Spinal cord (tissue), 10 donors: ENCODE results near the gene SHD. TPM values are rescaled to one million over a fixed set of nuclear protein-coding genes. Genes with fewer than 3 reads are reported as not detected.

Source experiments
- DNase-seq, 6 donors: peaks; one replicate each; pipeline versions ENCODE4 v3.0.0 to v3.0.0-alpha.2; 2013 to 2015; ENCODE audit warnings: low spot score in 6 of 6, low read depth in 4 of 6
- H3K27ac ChIP-seq: one replicate; pipeline ENCODE4 v1.5.1; 2013; ENCODE audit warnings: low read depth, low read length, control low read depth
- H3K27me3 ChIP-seq: one replicate; pipeline ENCODE4 v1.6.1; 2013; ENCODE audit warnings: low read length; ENCODE audit not compliant: control insufficient read depth, insufficient read depth
- H3K36me3 ChIP-seq: one replicate; pipeline ENCODE4 v1.6.1; 2013; ENCODE audit warnings: low read length; ENCODE audit not compliant: control insufficient read depth, insufficient read depth
- H3K4me1 ChIP-seq: one replicate; pipeline ENCODE4 v1.6.1; 2013; ENCODE audit warnings: low read length; ENCODE audit not compliant: control insufficient read depth, insufficient read depth
- H3K4me3 ChIP-seq: one replicate; pipeline ENCODE4 v1.5.1; 2013; ENCODE audit warnings: low read depth, low read length, control low read depth
- H3K9me3 ChIP-seq: one replicate; pipeline ENCODE4 v1.6.1; 2013; ENCODE audit warnings: low read length; ENCODE audit not compliant: control insufficient read depth, insufficient read depth
- WGBS: methylation state at CpG from one replicate; pipeline ENCODE4 v1.1.5; 2013; ENCODE audit warnings: missing lambda C conversion rate; ENCODE audit not compliant: insufficient coverage; 5-methylcytosine and 5-hydroxymethylcytosine counted together
- polyA plus RNA-seq, 2 donors: library from polyadenylated mRNA; unstranded; fragments of 120-200 nt; gene quantifications; one replicate each; pipeline ENCODE4 v1.2.1, GENCODE V29; 2013; ENCODE audit not compliant: insufficient read length in 2 of 2
- total RNA-seq, 2 donors: library from RNA; depleted of rRNA in 1 of 2; stranded (reverse); fragments of 120-200 nt in 1 of 2; fragments of >200 nt in 1 of 2; gene quantifications; one replicate each; pipeline versions ENCODE4 v1.2.3 to v1.2.4, GENCODE V29; 2013 to 2014
- donor health status: healthy.

Gene SHD
- total and polyA plus RNA-seq, 4 donors: 6.7 to 77.1 (median 39.4) TPM

DNA sequence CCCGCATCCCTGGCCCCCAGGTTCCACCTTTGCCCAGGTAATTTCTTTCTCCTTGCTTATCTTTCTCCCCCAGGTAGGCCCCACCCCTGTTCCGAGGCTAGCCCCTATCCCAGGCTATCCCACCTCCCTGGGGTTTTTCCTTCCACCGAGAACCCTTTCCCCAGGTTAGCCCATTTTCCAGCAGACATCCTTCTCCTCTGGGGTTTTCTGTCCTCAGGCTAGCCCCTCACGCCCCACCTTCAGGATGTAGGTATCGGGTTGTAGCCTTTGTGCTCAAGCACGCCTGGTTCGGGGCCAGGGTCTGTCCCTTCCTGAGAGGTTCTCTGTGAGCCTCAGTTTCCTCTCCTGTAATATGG, 26.2 kb downstream of the SHD start:
- H3K27me3 ChIP-seq: no peaks in the 10 kb centered on the region
- H3K4me3 ChIP-seq: no peak overlapping the region
- WGBS: 73% methylated on average over 3 of the region's 7 CpGs
- H3K36me3 ChIP-seq: peaks cover 42% of the 10 kb centered on the region
- H3K4me1 ChIP-seq: peaks cover 15% of the 10 kb centered on the region
- no peak overlapping the region for H3K27ac ChIP-seq
- no peaks in the 10 kb centered on the region for H3K9me3 ChIP-seq
- peak in 1 of 6 donors; percentile 9 for DNase-seq

DNA sequence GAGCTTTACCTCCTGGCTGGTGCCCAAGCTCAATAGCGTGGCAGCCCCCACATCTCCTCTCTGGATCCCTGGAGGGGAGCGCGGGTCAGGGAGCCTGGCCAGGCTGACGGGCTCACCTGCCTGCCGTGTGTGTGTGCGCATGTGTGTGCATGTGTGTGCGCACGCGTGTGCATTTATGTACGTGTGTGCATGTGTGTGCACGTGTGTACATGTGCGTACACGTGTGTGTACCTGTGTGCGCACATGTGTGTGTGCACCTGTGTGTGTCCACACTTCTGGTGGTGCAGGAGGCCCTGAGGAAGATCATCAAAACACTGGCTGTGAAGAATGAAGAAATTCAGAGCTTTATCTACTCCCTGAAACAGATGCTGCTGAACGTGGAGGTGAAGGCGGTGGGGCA, 26.6 kb downstream of the SHD start:
- H3K36me3 ChIP-seq: peaks cover 46% of the 10 kb centered on the region
- DNase-seq: no peak
- no peaks in the 10 kb centered on the region for H3K27me3 ChIP-seq
- H3K4me1 ChIP-seq: peaks cover 15% of the 10 kb centered on the region
- H3K27ac ChIP-seq: no peak overlapping the region
- H3K4me3 ChIP-seq: no peak overlapping the region
- H3K9me3 ChIP-seq: no peaks in the 10 kb centered on the region
- 88% methylated on average over 13 of the region's 16 CpGs for WGBS

DNA sequence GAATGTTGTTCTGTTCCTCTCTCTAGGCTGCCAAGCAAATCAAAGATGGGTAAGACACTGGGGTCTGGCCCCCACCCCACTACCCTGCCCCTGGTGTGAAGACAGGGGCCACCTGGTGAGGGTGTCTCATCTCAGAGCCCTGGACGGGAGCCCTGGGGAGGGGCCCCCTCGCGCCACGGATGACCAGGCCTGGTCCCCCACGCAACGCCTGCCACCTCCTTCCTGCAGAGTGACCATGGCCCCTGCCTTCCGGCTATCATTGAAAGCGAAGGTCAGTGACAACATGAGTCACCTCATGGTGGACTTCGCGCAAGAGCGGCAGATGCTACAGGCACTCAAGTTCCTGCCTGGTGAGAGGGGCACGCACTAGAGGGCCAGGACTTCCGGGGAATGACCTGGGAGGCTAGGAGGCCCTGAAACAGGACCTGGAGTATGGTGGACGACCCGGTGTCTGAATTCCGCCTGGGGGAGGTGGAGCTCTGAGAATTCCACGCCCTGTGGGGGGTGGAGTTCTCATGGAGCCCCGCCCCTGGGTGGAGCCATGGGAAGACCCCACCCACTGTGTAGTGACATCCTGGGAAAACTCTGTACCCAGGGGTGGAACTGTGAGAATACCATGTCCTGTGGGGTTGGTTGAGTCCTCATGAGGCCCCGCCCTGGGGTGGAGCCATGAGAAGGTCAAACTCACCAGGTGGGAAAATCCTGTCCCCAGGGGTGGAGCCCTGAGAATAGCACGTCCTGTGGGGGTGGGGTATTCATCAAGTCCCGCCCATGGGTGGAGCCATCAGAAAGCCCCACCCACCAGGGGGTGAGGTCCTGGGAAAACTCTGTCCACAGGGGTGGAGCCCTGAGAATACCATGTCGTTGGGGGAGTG, 31.4 kb downstream of the SHD start:
- H3K27ac ChIP-seq: no peak overlapping the region
- peaks cover 79% of the 10 kb centered on the region for H3K36me3 ChIP-seq
- peaks cover 2% of the 10 kb centered on the region for H3K4me1 ChIP-seq
- 95% methylated on average over 19 of the region's 22 CpGs for WGBS
- H3K9me3 ChIP-seq: no peaks in the 10 kb centered on the region
- DNase-seq: no peak
- no peak overlapping the region for H3K4me3 ChIP-seq
- H3K27me3 ChIP-seq: no peaks in the 10 kb centered on the region

DNA sequence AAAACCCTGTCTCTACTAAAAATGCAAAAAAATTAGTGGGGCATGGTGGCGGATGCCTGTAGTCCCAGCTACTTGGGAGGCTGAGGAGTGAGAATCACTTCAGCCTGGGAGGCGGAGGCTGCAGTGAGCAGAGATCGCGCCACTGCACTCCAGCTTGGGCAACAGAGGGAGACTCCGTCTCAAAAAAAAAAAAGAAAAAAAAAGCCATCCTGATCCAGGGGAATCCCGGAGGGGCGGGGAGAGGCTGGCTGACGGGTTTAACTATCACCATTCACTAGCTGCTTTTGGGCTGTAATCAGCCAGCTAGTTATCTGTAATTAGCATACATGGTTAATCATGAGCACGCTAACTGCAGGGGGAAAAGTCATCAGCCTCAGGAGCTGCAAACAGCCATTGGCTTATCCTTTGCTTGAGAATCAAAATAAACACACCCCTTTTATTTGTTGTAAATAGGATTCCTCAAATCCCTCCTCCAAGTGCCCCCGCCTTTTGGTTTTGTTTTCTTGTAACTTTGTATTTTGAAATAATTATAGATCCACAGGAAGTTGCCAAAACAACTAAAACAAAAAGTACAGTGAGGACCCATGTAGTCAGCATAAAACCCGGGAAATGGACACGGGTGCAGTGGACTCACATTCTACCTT, 34.9 kb downstream of the SHD start:
- H3K36me3 ChIP-seq: peaks cover 79% of the 10 kb centered on the region

DNA sequence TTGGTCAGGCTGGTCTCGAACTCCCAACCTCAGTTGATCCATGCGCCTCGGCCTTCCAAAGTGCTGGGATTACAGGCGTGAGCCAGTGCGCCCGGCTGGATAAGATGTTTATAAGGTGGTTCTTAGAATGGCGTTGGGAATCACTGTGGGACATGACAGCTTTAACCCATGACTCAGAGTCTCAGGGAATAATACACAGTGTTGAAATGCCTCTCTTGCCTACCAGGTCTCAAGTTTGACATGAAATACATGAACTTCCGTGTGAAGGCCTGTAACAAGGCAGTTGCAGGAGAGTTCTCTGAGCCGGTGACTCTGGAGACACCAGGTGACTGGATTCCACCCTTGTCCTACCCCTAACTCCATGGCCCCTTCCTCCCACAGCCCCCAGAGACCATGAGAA, 37.9 kb downstream of the SHD start:
- Histone ChIP-seq H3K27ac (no peak overlapping the region), H3K4me1 (no peaks in the 10 kb centered on the region), H3K27me3 (no peaks in the 10 kb centered on the region), H3K36me3 (peaks cover 67% of the 10 kb centered on the region), H3K4me3 (no peak overlapping the region), H3K9me3 (peaks cover 1% of the 10 kb centered on the region)
- 84% methylated on average over 7 of the region's 9 CpGs for whole genome bisulfite sequencing
- DNase-seq: no peak

More for the DNA sequence above, 34.9 kb downstream of the SHD start:
- H3K27me3 ChIP-seq: no peaks in the 10 kb centered on the region
- H3K9me3 ChIP-seq: no peaks in the 10 kb centered on the region
- DNase-seq: peak in 2 of 6 donors; percentile 18 to 35
- no peak overlapping the region for H3K4me3 ChIP-seq
- no peaks in the 10 kb centered on the region for H3K4me1 ChIP-seq
- no peak overlapping the region for H3K27ac ChIP-seq
- WGBS: 88% methylated on average over 2 of the region's 12 CpGs

DNA sequence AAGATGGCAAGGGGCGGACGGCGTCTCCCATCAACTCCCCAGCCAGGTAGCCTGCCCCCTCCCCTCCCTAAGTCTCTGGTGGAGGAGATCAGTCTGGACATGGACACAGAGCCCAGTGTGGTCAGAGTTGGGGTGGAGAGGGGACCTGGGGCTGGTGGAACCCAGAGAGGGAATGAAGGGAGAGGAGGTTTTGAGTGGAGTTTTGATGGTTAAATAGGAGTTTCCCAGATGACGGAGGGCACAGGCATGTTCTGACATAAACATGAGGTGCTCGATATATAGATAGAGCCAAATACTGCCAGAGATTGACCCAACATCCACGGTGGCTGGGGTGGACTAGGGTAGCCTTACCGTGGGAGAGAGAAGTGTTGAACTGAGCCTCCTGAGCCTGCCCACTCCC, 39.4 kb downstream of the SHD start:
- Histone ChIP-seq H3K4me3 (no peak overlapping the region), H3K9me3 (peaks cover 1% of the 10 kb centered on the region), H3K27me3 (no peaks in the 10 kb centered on the region), H3K36me3 (peaks cover 63% of the 10 kb centered on the region), H3K4me1 (no peaks in the 10 kb centered on the region), H3K27ac (no peak overlapping the region)
- 97% methylated on average over 3 of the region's 7 CpGs for WGBS
- no peak for DNase-seq

DNA sequence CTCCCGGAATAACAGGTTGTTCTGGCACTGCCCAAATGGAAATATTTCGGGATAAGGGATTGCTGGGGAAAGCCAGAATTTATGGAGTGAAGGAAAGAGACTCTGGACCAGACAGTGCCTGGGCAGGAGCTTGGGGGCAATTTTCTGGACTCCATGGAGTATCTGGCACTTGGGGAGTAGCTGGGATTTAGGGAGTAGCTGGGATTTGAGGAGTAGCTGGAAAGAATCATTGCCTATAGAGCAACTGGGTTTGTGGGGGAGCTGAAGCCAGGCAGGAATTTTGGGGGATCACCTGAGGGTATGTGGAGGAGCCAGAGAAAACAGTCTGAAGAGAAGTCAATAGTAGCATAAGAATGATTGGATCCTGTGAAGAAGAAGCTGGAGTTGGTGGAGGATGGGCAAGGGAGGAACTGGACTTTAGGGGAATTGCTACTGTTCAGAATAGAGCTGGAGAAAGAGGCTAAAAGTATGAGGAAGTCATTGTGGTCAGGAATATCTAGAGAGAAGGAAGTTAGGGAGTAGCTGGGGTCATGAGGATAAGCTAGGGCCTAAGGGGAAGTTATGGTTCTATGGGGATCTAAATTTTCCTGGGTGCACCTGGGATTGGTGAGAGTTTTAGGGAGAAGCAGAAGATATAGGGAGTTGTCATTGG, 40.1 kb downstream of the SHD start:
- Histone ChIP-seq H3K27ac (no peak overlapping the region), H3K36me3 (peaks cover 66% of the 10 kb centered on the region), H3K27me3 (no peaks in the 10 kb centered on the region), H3K4me3 (no peak overlapping the region), H3K4me1 (no peaks in the 10 kb centered on the region), H3K9me3 (peaks cover 1% of the 10 kb centered on the region)
- DNase-seq: no peak
- WGBS: 95% methylated on average over 2 of the region's 2 CpGs

DNA sequence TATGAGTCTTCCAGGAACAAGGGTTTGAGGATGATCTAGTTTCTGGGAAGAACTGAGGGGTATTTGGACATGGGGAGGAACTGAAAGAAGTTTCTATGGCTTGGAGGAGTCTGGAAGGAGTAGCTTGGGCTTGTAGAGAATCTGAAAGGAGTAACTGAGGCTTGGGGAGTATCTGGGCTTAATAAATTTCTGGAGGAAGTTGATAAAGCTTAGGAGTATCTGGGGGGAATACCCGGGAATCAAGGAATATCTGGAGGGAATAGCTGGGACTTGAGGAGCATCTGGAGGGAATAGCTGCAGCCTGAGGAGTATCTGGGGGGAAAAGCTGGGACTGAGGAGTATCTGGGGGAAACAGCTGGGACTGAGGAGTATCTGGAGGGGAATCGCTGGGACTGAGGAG, 41.4 kb downstream of the SHD start:
- 100% methylated on average over 2 of the region's 2 CpGs for WGBS
- no peak overlapping the region for H3K4me3 ChIP-seq
- H3K27me3 ChIP-seq: no peaks in the 10 kb centered on the region
- H3K27ac ChIP-seq: no peak overlapping the region
- peaks cover 1% of the 10 kb centered on the region for H3K9me3 ChIP-seq
- H3K36me3 ChIP-seq: peaks cover 68% of the 10 kb centered on the region
- DNase-seq: no peak
- no peaks in the 10 kb centered on the region for H3K4me1 ChIP-seq

DNA sequence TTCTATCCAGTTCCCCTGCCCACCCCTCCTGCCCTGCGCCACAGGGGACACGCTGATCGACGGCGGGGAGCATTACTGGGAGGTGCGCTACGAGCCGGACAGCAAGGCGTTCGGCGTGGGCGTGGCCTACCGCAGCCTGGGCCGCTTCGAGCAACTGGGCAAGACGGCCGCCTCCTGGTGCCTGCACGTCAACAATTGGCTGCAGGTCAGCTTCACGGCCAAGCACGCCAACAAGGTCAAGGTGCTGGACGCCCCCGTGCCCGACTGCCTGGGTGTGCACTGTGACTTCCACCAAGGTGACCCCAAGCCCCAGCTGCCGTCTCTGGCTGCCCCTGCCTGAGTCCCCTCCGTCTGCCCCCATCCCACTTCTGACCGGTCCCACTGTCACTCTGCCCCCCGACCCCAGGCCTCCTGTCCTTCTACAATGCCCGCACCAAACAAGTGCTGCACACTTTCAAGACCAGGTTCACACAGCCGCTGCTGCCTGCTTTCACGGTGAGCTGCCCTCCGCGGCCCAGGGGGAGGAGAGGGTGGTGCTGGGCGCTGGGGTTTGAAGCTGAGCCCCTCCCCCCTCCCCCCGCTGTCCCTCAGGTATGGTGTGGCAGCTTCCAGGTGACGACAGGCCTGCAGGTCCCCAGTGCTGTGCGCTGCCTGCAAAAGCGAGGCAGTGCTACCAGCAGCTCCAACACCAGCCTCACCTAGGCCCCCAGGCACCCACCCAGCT, 44.0 kb downstream of the SHD start:
- Histone ChIP-seq H3K27me3 (peaks cover 6% of the 10 kb centered on the region), H3K9me3 (peaks cover 1% of the 10 kb centered on the region), H3K27ac (no peak overlapping the region), H3K4me1 (peaks cover 17% of the 10 kb centered on the region), H3K36me3 (peaks cover 45% of the 10 kb centered on the region), H3K4me3 (no peak overlapping the region)
- 87% methylated on average over 27 of the region's 37 CpGs for WGBS
- no peak for DNase-seq
